ENCODE measurements around the gene AFG3L2. TPM values are rescaled to one million over a fixed set of nuclear protein-coding genes. Genes with fewer than 3 reads are reported as not detected.

The AFG3L2 gene
- total and polyA plus RNA-seq, 2 of the 8 experiments (the other 6 are each of a cell fraction or from before 2014, with no cell fraction given) = 29.7 to 84.8 TPM

DNA sequence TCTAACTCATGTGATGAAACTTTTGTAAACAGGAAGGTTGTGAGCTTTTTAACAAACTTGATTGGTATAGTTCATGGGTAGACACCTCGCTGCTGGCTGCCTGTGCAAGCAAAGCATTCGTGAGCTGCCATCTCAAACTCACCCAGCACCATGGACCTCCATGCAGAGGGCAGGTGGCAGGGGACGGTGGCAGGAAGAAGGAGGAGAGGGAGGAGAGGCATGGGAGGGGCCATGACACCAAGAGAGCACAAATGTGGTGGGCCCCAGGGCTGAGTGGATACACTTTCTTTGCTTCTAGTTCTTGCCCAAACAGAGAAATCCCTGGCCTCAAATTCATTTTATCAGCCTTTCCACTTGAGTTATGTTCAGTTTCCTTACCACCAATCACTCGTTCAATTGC is 29.1 kb downstream of the AFG3L2 start:
- WGBS, 2 experiments (ENCODE audit: extremely low coverage in 1 of 2, insufficient coverage in 1 of 2, insufficient read length in 1 of 2, insufficient replicate concordance in 2 of 2, low coverage in 1 of 2, low lambda C conversion rate in 2 of 2, missing lambda C conversion rate in 1 of 2) = 92% methylated on average over 4 of the region's 4 CpGs; no CpG with 5 or more reads in 1 of the 2 experiments
- H3K4me1 ChIP-seq (replicated peaks in 1 of 4; ENCODE audit: control insufficient read depth in 3 of 4, insufficient read depth in 4 of 4, low read length in 3 of 4) = no peaks in the 10 kb centered on the region
- H2BK5ac ChIP-seq (ENCODE audit: low read depth, low read length) = no peak overlapping the region
- H3K56ac ChIP-seq (replicated peaks; ENCODE audit: insufficient read length, low read depth, low read length) = no peak overlapping the region
- H2BK15ac ChIP-seq (ENCODE audit: low read length) = no peak overlapping the region
- H2BK20ac ChIP-seq (ENCODE audit: low read length) = no peak overlapping the region
- no peak overlapping the region for H2BK12ac ChIP-seq (ENCODE audit: low read depth, low read length)
- H4K20me1 ChIP-seq (replicated peaks in 1 of 2; ENCODE audit: control insufficient read depth in 1 of 2, insufficient read depth in 2 of 2, low read length in 2 of 2) = peaks cover 0 to 1% of the 10 kb centered on the region in 2 experiments
- H4K8ac ChIP-seq (ENCODE audit: extremely low read depth, insufficient read depth, low read length) = no peak overlapping the region
- H3K27ac ChIP-seq (ENCODE audit: low read depth, low read length) = no peak overlapping the region
- H3K4me2 ChIP-seq (ENCODE audit: insufficient read depth in 1 of 2, low read depth in 2 of 2, low read length in 2 of 2) = no peak overlapping the region
- no peaks in the 10 kb centered on the region for H3K23me2 ChIP-seq (ENCODE audit: low read depth, low read length)
- no peaks in the 10 kb centered on the region for H3K79me2 ChIP-seq (ENCODE audit: control insufficient read depth in 1 of 2, insufficient read depth in 2 of 2, low read length in 2 of 2)
- no peak overlapping the region for H3K4me3 ChIP-seq (ENCODE audit: extremely low read depth in 1 of 4, insufficient read depth in 2 of 4, low read depth in 3 of 4, low read length in 4 of 4)
- no peak overlapping the region for H3K9ac ChIP-seq (replicated peaks in 1 of 4; ENCODE audit: extremely low read depth in 1 of 4, low read depth in 3 of 4, low read length in 3 of 4)
- POLR2A ChIA-PET (ENCODE audit: partially characterized antibody) = interaction anchor here (1.1 to 1.5 kb wide), 3 partner anchors 9 to 67 kb away, joined by 3 to 6 read pairs (median 4); no protein-coding TSS in a partner anchor
- H3K14ac ChIP-seq (ENCODE audit: insufficient read length) = no peak overlapping the region
- DNase-seq (ENCODE audit: low read depth in 1 of 2, low spot score in 2 of 2) (no peak), FAIRE-seq (no peak)
- no peaks in the 10 kb centered on the region for H3K27me3 ChIP-seq (replicated peaks in 1 of 4; ENCODE audit: control insufficient read depth in 3 of 4, extremely low read depth in 1 of 4, insufficient read depth in 3 of 4, low read length in 3 of 4)
- H3K9me3 ChIP-seq (ENCODE audit: insufficient read depth in 2 of 2, low read depth in 1 of 2, low read length in 1 of 2) = no peaks in the 10 kb centered on the region
- CTCF ChIA-PET (ENCODE audit: partially characterized antibody) = interaction anchor here (0.9 to 5.0 kb wide), 5 partner anchors 10 to 74 kb away, joined by 3 to 27 read pairs (median 3); partner anchors contain the start of gene AFG3L2
- TF ChIP-seq TAF1 (IDR thresholded peaks at IDR 0.05; ENCODE audit: low read depth, low read length) (no peak), CHD1 (IDR thresholded peaks at IDR 0.05; ENCODE audit: low read depth, low read length) (no peak), RFX5 (IDR thresholded peaks at IDR 0.05; ENCODE audit: borderline replicate concordance, low read depth, low read length) (no peak), KDM1A (IDR thresholded peaks at IDR 0.05; ENCODE audit: borderline replicate concordance, low read length) (no peak), POU5F1 (IDR thresholded peaks at IDR 0.05; ENCODE audit: low read depth, low read length) (no peak), RNF2 (IDR thresholded peaks at IDR 0.05; ENCODE audit: borderline replicate concordance, low read depth, low read length, missing control alignments, poor library complexity, severe bottlenecking) (no peak), ZNF274 (IDR thresholded peaks at IDR 0.05; ENCODE audit: borderline replicate concordance, extremely low read depth, low read length) (no peak), EZH2 (IDR thresholded peaks at IDR 0.05; ENCODE audit: low read depth, low read length, severe bottlenecking) (no peak)
- TF ChIP-seq, protein P1, sequence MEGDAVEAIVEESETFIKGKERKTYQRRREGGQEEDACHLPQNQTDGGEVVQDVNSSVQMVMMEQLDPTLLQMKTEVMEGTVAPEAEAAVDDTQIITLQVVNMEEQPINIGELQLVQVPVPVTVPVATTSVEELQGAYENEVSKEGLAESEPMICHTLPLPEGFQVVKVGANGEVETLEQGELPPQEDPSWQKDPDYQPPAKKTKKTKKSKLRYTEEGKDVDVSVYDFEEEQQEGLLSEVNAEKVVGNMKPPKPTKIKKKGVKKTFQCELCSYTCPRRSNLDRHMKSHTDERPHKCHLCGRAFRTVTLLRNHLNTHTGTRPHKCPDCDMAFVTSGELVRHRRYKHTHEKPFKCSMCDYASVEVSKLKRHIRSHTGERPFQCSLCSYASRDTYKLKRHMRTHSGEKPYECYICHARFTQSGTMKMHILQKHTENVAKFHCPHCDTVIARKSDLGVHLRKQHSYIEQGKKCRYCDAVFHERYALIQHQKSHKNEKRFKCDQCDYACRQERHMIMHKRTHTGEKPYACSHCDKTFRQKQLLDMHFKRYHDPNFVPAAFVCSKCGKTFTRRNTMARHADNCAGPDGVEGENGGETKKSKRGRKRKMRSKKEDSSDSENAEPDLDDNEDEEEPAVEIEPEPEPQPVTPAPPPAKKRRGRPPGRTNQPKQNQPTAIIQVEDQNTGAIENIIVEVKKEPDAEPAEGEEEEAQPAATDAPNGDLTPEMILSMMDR (IDR thresholded peaks at IDR 0.05; ENCODE audit: control extremely low read depth in 1 of 3, insufficient read depth in 1 of 3, low read depth in 1 of 3, low read length in 3 of 3) = no peak
- H2BK120ac ChIP-seq (replicated peaks; ENCODE audit: low read depth, low read length) = no peak overlapping the region
- H3K36me3 ChIP-seq (ENCODE audit: control insufficient read depth in 2 of 4, insufficient read depth in 4 of 4, low read length in 3 of 4) = peaks cover 14 to 71% (median 41%) of the 10 kb centered on the region in 4 experiments
- H3K79me1 ChIP-seq (ENCODE audit: low read depth, low read length) = no peaks in the 10 kb centered on the region
- no peak overlapping the region for H2AK5ac ChIP-seq (ENCODE audit: low read depth, low read length)
- no peak overlapping the region for H2AFZ ChIP-seq (ENCODE audit: low read length)
- H3K18ac ChIP-seq (ENCODE audit: extremely low read depth, low read length) = no peak overlapping the region
- H4K91ac ChIP-seq (replicated peaks; ENCODE audit: insufficient read length, low read length) = no peak overlapping the region
- no peak overlapping the region for H4K5ac ChIP-seq (ENCODE audit: insufficient read length, low read depth, low read length)
- no peak overlapping the region for H3K23ac ChIP-seq (ENCODE audit: insufficient read length)
- H3K4ac ChIP-seq (replicated peaks; ENCODE audit: insufficient read length, low read depth, low read length) = no peak overlapping the region

Measured in H1 (cell line).